ENCODE results near the gene CLC. TPM values are rescaled to one million over a fixed set of nuclear protein-coding genes. Genes with fewer than 3 reads are reported as not detected.
"Not testable (repeated sequence)": the region's sequence is repeated elsewhere in the genome, so short reads cannot be mapped to it uniquely, and the experiment has no call there.

Gene CLC
- not detected in 2 replicates for total RNA-seq (2014; rRNA removed; shearing (Covaris generic))

GRCh38 chr19:39737891-39738290, at the start of gene CLC:
Gene CLC, minus strand, starts transcription at chr19:39738029. Its CDS starts 77 bp downstream, at chr19:39737952.
- in situ Hi-C loops (cut with HindIII; ENCODE audit: low sequenced_read_pairs) = no loop called here
- DNase-seq (ENCODE audit: low spot score) = no peak

- no peak for DNase-seq (ENCODE audit: low spot score)
- in situ Hi-C loops (cut with HindIII; ENCODE audit: low sequenced_read_pairs) = loop anchor here (5.0 to 10.0 kb wide), 2 partner anchors 61 to 164 kb away; no protein-coding TSS in a partner anchor
These were observed 43.1 kb upstream of the CLC start for GRCh38 chr19:39780894-39781293.

GRCh38 chr19:39778763-39779162, 40.9 kb upstream of the CLC start, which contains the start of gene LEUTX:
Gene LEUTX, plus strand, starts transcription at chr19:39778854. Its CDS starts 67 bp downstream, at chr19:39778921.
- in situ Hi-C loops (cut with HindIII; ENCODE audit: low sequenced_read_pairs) = no loop called here
- no peak for DNase-seq (ENCODE audit: low spot score)

GRCh38 chr19:39768786-39769185, 31.0 kb upstream of the CLC start:
- in situ Hi-C loops (cut with HindIII; ENCODE audit: low sequenced_read_pairs) = no loop called here

GRCh38 chr19:39768334-39768733, 30.5 kb upstream of the CLC start:
- in situ Hi-C loops (cut with HindIII; ENCODE audit: low sequenced_read_pairs) = no loop called here
- no peak for DNase-seq (ENCODE audit: low spot score)

More at GRCh38 chr19:39768786-39769185, 31.0 kb upstream of the CLC start:
- DNase-seq (ENCODE audit: low spot score) = no peak

GRCh38 chr19:39765091-39766076, 27.6 kb upstream of the CLC start:
- in situ Hi-C loops (cut with HindIII; ENCODE audit: low sequenced_read_pairs) = no loop called here
- peak; percentile 22 for DNase-seq (ENCODE audit: low spot score)

GRCh38 chr19:39761851-39762250, 24.0 kb upstream of the CLC start:
- DNase-seq (ENCODE audit: low spot score); in situ Hi-C loops (cut with HindIII; ENCODE audit: low sequenced_read_pairs): not testable (repeated sequence)

- no peak for DNase-seq (ENCODE audit: low spot score)
- in situ Hi-C loops (cut with HindIII; ENCODE audit: low sequenced_read_pairs) = no loop called here
These were observed 21.8 kb upstream of the CLC start for GRCh38 chr19:39759457-39760184.

GRCh38 chr19:39754971-39755370, 17.1 kb upstream of the CLC start:
- DNase-seq (ENCODE audit: low spot score) = no peak
- in situ Hi-C loops (cut with HindIII; ENCODE audit: low sequenced_read_pairs) = no loop called here

- no peak for DNase-seq (ENCODE audit: low spot score)
- in situ Hi-C loops (cut with HindIII; ENCODE audit: low sequenced_read_pairs) = no loop called here
These were observed 16.7 kb upstream of the CLC start for GRCh38 chr19:39754544-39754943.

GRCh38 chr19:39752795-39753194, 15.0 kb upstream of the CLC start:
- no peak for DNase-seq (ENCODE audit: low spot score)
- in situ Hi-C loops (cut with HindIII; ENCODE audit: low sequenced_read_pairs) = no loop called here

GRCh38 chr19:39752390-39752789, 14.6 kb upstream of the CLC start:
- DNase-seq (ENCODE audit: low spot score) = no peak
- in situ Hi-C loops (cut with HindIII; ENCODE audit: low sequenced_read_pairs) = no loop called here

GRCh38 chr19:39749981-39750380, 12.2 kb upstream of the CLC start:
- in situ Hi-C loops (cut with HindIII; ENCODE audit: low sequenced_read_pairs) = no loop called here

GRCh38 chr19:39746836-39747529, 9.2 kb upstream of the CLC start:
- DNase-seq (ENCODE audit: low spot score) = no peak
- in situ Hi-C loops (cut with HindIII; ENCODE audit: low sequenced_read_pairs) = no loop called here

More at GRCh38 chr19:39749981-39750380, 12.2 kb upstream of the CLC start:
- no peak for DNase-seq (ENCODE audit: low spot score)

GRCh38 chr19:39745643-39746042, 7.8 kb upstream of the CLC start:
- in situ Hi-C loops (cut with HindIII; ENCODE audit: low sequenced_read_pairs) = no loop called here
- no peak for DNase-seq (ENCODE audit: low spot score)

GRCh38 chr19:39740395-39740794, 2.6 kb upstream of the CLC start:
- in situ Hi-C loops (cut with HindIII; ENCODE audit: low sequenced_read_pairs) = no loop called here
- no peak for DNase-seq (ENCODE audit: low spot score)

GRCh38 chr19:39738814-39739213, 985 bp upstream of the CLC start:
- no peak for DNase-seq (ENCODE audit: low spot score)
- in situ Hi-C loops (cut with HindIII; ENCODE audit: low sequenced_read_pairs) = no loop called here

GRCh38 chr19:39737351-39737750, 478 bp downstream of the CLC start:
- no peak for DNase-seq (ENCODE audit: low spot score)

GRCh38 chr19:39736088-39736487, 1.7 kb downstream of the CLC start:
- DNase-seq (ENCODE audit: low spot score) = no peak
- in situ Hi-C loops (cut with HindIII; ENCODE audit: low sequenced_read_pairs) = no loop called here

More at GRCh38 chr19:39737351-39737750, 478 bp downstream of the CLC start:
- in situ Hi-C loops (cut with HindIII; ENCODE audit: low sequenced_read_pairs) = no loop called here

Measured in G401 (cell line).